Bronchial epithelial cell (primary cell): ENCODE data around the gene PLPPR4. TPM values are rescaled to one million over a fixed set of nuclear protein-coding genes. Genes with fewer than 3 reads are reported as not detected.

ENCODE experiments used
- DNase-seq: peaks from one replicate; pipeline ENCODE4 v3.0.0-alpha.2; 2010; ENCODE audit warnings: low read depth
- FAIRE-seq: peaks from 2 replicates; lab custom pipeline; 2011; peaks lifted over from hg19 to GRCh38; lab: Jason Lieb, UNC
- H3K27me3 ChIP-seq: 2 replicates; pipeline ENCODE4 v1.5.1; 2011; ENCODE audit warnings: low read length; ENCODE audit not compliant: control insufficient read depth, insufficient read depth
- H3K36me3 ChIP-seq: 2 replicates; pipeline ENCODE4 v1.5.1; 2011; ENCODE audit warnings: low read length; ENCODE audit not compliant: control insufficient read depth, insufficient read depth
- H3K4me3 ChIP-seq: 2 replicates; pipeline ENCODE4 v1.5.1; 2011; ENCODE audit warnings: mild to moderate bottlenecking, low read depth, low read length, control low read depth
- total RNA-seq: library from RNA; depleted of rRNA; stranded (reverse); fragments of >200 nt; gene quantifications from 2 replicates; pipeline ENCODE4 v1.2.1, GENCODE V29; 2014
- TF ChIP-seq, protein P1 (sequence below): IDR thresholded peaks from 2 replicates; pipeline ENCODE4 v1.5.1; 2011; ENCODE audit warnings: mild to moderate bottlenecking, moderate library complexity, low read length, control low read depth, inconsistent platforms; ENCODE audit not compliant: insufficient read depth, severe bottlenecking

The PLPPR4 gene
- total RNA-seq, 1 donor from 2014 or later, result not detected

DNA sequence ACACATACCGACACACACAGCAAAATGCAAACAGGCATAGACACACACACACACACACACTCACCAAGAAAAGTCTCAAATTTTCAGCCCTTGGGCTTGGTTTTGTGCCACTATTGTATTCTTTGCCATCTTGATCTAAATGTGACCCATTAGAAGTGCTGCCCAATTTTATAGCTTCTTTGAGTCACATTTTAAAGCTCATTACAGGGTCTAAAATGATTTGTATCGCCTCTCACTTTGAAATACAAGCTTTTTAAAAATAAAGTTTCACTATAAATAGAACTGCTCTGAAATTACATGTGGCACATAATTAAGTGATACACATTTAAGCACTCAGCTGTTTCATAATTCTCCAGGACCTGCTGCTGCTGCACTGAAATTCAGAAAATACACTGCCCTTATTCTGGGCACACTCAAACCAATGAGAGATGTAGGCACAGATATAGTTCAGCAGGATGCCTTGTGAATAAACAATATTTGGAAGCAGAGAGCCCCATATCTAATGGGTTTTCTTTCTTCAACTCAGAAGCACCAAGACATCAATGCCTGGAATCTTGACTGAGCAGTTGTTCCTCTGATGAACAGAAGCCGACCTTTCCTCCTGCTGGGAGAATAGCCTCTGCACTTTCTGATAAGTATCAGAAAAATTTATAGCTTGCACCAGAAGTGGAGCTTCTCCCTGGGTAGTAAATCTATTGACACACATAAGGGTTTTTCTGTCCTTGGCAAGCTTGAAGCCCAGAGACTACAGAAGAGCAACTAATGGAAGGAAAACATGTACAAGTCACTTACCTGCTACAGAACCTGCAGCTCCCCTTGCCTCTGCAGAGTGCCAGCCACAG lies 37.0 kb upstream of the PLPPR4 start:
- no peaks in the 10 kb centered on the region for H3K27me3 ChIP-seq
- FAIRE-seq (no peak), DNase-seq (no peak)
- TF ChIP-seq, protein P1, sequence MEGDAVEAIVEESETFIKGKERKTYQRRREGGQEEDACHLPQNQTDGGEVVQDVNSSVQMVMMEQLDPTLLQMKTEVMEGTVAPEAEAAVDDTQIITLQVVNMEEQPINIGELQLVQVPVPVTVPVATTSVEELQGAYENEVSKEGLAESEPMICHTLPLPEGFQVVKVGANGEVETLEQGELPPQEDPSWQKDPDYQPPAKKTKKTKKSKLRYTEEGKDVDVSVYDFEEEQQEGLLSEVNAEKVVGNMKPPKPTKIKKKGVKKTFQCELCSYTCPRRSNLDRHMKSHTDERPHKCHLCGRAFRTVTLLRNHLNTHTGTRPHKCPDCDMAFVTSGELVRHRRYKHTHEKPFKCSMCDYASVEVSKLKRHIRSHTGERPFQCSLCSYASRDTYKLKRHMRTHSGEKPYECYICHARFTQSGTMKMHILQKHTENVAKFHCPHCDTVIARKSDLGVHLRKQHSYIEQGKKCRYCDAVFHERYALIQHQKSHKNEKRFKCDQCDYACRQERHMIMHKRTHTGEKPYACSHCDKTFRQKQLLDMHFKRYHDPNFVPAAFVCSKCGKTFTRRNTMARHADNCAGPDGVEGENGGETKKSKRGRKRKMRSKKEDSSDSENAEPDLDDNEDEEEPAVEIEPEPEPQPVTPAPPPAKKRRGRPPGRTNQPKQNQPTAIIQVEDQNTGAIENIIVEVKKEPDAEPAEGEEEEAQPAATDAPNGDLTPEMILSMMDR, result no peak
- no peaks in the 10 kb centered on the region for H3K36me3 ChIP-seq
- H3K4me3 ChIP-seq, result no peak overlapping the region

DNA sequence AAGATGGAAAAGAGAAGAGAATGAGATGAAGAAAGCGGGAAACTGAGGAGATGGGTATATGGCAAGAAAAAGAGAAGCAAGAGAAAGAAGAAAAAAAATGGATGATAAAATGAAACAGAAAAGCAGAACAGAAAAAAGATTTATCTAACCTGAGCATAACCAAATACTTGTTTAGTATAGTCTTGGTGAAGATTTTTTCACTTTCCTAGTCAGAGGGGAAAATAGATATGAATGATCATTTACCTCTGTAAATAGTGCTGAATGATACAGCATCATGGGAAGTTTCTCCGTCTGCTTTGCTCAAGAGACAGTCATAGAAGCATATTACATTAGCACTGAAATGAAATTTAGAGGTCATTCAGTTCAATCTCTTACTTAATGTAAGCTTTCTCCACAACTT lies 36.1 kb upstream of the PLPPR4 start:
- no peak for FAIRE-seq
- no peaks in the 10 kb centered on the region for H3K27me3 ChIP-seq
- DNase-seq, result no peak
- TF ChIP-seq, protein P1, result no peak
- H3K36me3 ChIP-seq, result no peaks in the 10 kb centered on the region
- no peak overlapping the region for H3K4me3 ChIP-seq

DNA sequence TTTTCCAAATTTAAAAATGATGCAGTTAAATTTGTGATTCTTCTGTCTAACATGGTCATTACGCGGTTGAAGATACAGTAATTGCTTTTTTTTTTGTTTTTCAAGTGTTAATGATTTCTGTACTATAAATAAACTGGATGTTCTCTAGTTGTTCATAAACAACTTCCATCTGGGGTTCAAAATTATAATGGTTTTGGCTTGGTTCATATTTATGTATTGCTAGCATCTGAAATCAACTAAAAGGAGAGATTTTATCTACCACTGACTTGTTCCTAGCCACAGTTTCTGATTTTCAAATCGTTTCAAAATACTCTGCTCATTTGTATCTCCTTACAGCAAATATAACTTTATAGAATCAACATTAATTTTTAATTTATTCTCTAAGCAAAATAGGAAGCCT lies 35.2 kb upstream of the PLPPR4 start:
- TF ChIP-seq, protein P1, result no peak
- no peaks in the 10 kb centered on the region for H3K36me3 ChIP-seq
- DNase-seq (no peak), FAIRE-seq (no peak)
- no peaks in the 10 kb centered on the region for H3K27me3 ChIP-seq
- H3K4me3 ChIP-seq, result no peak overlapping the region

DNA sequence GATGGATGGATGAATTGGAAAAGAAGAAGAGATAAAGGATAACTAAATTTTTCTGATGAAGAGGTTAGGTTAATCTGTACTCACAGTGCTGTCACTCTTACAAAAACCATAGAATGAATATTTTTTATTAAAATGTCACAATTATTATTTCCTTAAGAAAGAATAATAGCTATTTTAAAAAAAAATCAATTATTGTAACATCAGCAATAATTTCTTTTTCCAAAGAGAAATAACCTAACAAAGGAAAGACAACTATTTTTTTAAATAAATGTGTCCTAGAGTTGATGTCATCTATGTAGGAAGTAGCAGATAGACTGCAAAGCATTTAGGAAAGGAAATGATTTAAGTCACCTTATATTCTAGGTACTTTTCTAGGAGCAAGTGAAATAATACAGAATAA lies 33.6 kb upstream of the PLPPR4 start:
- Histone ChIP-seq H3K4me3 (no peak overlapping the region), H3K36me3 (no peaks in the 10 kb centered on the region), H3K27me3 (no peaks in the 10 kb centered on the region)
- TF ChIP-seq, protein P1, result no peak
- DNase-seq, result no peak
- no peak for FAIRE-seq

DNA sequence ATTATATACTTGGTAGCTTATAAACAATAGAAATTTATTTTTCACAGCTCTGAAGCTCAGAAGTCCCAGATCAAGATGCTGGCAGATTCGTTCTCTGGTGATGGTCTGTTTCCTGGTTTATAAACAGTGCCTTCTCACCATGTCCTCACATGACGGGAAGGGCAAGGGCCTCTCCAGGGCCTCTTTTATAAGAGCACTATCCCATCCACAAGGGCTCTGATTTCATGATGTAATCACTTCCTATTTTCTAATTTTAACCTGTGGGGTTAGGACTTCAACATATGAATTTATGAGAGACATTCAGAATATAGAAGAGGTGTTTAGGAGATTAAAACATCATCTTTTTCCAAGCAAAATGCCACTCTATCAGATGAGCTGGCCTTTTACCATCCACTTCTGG lies 32.1 kb upstream of the PLPPR4 start:
- Histone ChIP-seq H3K27me3 (no peaks in the 10 kb centered on the region), H3K4me3 (no peak overlapping the region), H3K36me3 (no peaks in the 10 kb centered on the region)
- DNase-seq (no peak), FAIRE-seq (no peak)
- TF ChIP-seq, protein P1, result no peak

DNA sequence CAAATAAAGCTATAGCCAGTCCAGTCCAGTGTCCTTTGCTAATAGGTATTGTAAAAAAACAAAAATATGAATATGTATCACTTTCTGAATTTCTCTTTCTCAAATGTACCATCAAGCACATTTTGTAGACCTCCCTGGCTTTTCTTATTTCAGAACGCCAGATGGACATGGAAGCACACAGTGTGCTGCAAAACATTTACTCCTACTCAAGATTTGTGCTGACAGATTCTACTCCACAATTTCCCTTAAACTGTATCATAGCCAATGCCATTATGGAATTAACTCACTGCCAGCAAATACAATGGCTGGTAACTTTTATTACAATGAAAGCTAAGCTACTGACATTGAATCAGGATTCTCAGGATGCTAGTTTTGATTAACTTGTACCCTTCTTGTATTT lies 30.8 kb upstream of the PLPPR4 start:
- Histone ChIP-seq H3K36me3 (no peaks in the 10 kb centered on the region), H3K27me3 (no peaks in the 10 kb centered on the region), H3K4me3 (no peak overlapping the region)
- DNase-seq (no peak), FAIRE-seq (no peak)
- TF ChIP-seq, protein P1, result no peak
